Activated T-helper 9 cell treated with anti-CD3 and anti-CD28 coated beads, Interleukin-2, amount 50 U/mL, for 16 hours (primary cell): ENCODE results near the gene OR2F2.

ENCODE experiments used
- DNase-seq: peaks from one replicate; pipeline ENCODE4 v3.0.0-alpha.2; 2020; ENCODE audit warnings: low read depth

OR2F2 gene

DNA sequence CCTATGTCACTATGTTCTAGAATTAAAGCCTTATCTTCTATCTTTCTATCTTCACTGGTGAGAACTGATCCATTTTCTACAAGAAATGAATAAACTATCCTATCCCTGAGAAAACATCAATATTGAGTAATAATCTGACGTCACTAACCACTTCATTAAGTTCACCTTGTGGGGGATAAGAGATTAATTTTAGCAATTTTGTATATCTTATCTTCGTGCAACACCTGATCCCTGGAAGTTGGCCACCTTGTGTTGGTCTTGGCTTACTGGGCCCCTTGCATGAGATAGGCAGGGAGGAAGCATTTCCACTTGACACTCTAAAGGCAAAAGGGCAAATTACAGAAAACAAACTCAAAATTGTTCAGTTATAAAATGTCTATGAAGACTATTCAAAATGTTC lies 45.0 kb downstream of the OR2F2 start:
- DNase-seq = no peak

DNA sequence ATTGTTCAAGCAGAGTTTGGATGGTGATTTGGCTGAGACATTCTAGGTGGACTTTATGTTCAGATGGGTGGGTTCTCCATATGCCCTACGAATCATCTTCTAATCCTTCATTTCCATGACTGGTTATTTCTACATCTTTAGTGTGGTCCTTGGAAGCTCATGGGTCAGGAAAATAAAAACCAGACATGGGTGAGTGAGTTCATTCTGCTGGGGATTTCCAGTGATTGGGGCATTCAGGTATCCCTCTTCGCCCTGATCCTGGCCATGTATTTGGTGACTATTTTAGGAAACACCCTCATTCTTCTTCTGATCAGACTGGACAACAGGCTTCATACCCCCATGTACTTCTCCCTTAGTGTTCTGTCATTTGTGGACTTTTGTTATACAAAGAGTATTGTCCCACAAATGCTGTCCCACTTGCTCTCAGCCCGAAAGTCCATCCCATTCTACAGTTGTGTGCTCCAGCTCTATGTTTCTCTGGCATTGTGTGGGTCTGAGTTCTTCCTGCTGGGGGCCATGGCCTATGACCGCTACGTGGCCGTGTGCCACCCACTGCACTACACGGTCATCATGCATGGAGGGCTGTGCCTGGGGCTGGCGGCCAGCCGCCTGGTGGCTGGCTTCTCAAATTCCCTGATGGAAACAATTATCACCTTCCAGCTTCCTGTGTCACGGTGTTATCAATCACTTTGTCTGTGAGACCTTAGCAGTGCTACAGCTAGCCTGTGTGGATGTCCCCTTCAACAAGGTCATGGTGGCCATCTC lies 45.9 kb downstream of the OR2F2 start:
- DNase-seq = no peak

DNA sequence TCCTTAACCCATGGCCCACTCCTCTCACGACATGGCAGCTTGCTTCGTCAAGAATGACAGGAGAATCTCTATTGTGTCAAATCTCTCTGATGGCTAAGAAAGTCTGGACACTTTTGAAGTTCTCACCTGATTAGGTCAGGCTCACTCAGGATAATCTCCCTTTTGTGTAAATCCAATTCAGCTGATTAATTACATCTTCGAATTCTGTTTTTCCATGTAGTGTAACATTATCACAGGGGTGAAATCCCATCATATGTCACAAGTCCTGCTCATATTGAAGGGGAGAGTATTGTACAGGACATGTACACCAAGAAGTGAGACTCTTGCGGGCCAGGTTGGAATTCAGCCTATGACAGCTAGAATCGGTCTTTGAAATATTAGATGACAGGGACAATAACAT lies 48.9 kb downstream of the OR2F2 start:
- DNase-seq = no peak
